HCT116 (cell line): Measurements from ENCODE around the gene GSDMA.

ENCODE experiments used
- CTCF ChIP-seq, 3 experiments: fragments of 200-600 bp in 1 of 3; sonication (generic) in 1 of 3; IDR thresholded peaks in 2 of 3; conservative IDR thresholded peaks in 1 of 3; 2 replicates each; pipeline ENCODE4 v1.5.1; 2012 to 2017; ENCODE audit warnings: low read depth in 2 of 3, low read length in 2 of 3, antibody characterized with exemption in 1 of 3, borderline replicate concordance in 1 of 3, control low read depth in 1 of 3, mild to moderate bottlenecking in 1 of 3, mixed read lengths in 1 of 3, mixed run types in 1 of 3, moderate library complexity in 1 of 3; ENCODE audit not compliant: insufficient read depth in 1 of 3
- EZH2 ChIP-seq: fragments of 200-600 bp; sonication (generic); IDR thresholded peaks from 2 replicates; pipeline ENCODE4 v1.6.1; 2017; ENCODE audit warnings: antibody characterized with exemption, mixed run types
- JUND ChIP-seq: IDR thresholded peaks from 2 replicates; pipeline ENCODE4 v1.6.1; 2012
- SRF ChIP-seq: IDR thresholded peaks from 2 replicates; pipeline ENCODE4 v1.6.1; 2012; ENCODE audit warnings: low read depth
- TCF7L2 ChIP-seq: IDR thresholded peaks from 2 replicates; pipeline ENCODE4 v1.7.0; 2011; ENCODE audit warnings: borderline replicate concordance, inconsistent platforms; ENCODE audit not compliant: insufficient read depth, insufficient read length; ENCODE audit errors: extremely low read depth
- ZFX ChIP-seq: fragments of 450-650 bp; IDR thresholded peaks from 2 replicates; pipeline ENCODE4 v1.6.1; 2017
- TF ChIP-seq, protein P1 (sequence below): IDR thresholded peaks from 2 replicates; pipeline ENCODE4 v1.6.1; 2012; ENCODE audit warnings: low read depth

GRCh38 chr17:39973496-39973895 is 10.7 kb downstream of the GSDMA start:
- TF ChIP-seq EZH2: no peak
- no peak for TF ChIP-seq SRF
- TF ChIP-seq TCF7L2: no peak
- TF ChIP-seq JUND: no peak
- TF ChIP-seq ZFX: no peak
- TF ChIP-seq, protein P1, sequence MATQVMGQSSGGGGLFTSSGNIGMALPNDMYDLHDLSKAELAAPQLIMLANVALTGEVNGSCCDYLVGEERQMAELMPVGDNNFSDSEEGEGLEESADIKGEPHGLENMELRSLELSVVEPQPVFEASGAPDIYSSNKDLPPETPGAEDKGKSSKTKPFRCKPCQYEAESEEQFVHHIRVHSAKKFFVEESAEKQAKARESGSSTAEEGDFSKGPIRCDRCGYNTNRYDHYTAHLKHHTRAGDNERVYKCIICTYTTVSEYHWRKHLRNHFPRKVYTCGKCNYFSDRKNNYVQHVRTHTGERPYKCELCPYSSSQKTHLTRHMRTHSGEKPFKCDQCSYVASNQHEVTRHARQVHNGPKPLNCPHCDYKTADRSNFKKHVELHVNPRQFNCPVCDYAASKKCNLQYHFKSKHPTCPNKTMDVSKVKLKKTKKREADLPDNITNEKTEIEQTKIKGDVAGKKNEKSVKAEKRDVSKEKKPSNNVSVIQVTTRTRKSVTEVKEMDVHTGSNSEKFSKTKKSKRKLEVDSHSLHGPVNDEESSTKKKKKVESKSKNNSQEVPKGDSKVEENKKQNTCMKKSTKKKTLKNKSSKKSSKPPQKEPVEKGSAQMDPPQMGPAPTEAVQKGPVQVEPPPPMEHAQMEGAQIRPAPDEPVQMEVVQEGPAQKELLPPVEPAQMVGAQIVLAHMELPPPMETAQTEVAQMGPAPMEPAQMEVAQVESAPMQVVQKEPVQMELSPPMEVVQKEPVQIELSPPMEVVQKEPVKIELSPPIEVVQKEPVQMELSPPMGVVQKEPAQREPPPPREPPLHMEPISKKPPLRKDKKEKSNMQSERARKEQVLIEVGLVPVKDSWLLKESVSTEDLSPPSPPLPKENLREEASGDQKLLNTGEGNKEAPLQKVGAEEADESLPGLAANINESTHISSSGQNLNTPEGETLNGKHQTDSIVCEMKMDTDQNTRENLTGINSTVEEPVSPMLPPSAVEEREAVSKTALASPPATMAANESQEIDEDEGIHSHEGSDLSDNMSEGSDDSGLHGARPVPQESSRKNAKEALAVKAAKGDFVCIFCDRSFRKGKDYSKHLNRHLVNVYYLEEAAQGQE: no peak
- TF ChIP-seq CTCF (IDR thresholded peaks at IDR 0.05 in 2 of 3, conservative IDR thresholded peaks at IDR 0.05 in 1 of 3; ENCODE audit: borderline replicate concordance in 1 of 3, insufficient read depth in 1 of 3, low read depth in 2 of 3, low read length in 2 of 3): no peak
